Measurements from ENCODE around the gene HBA2.

DNA sequence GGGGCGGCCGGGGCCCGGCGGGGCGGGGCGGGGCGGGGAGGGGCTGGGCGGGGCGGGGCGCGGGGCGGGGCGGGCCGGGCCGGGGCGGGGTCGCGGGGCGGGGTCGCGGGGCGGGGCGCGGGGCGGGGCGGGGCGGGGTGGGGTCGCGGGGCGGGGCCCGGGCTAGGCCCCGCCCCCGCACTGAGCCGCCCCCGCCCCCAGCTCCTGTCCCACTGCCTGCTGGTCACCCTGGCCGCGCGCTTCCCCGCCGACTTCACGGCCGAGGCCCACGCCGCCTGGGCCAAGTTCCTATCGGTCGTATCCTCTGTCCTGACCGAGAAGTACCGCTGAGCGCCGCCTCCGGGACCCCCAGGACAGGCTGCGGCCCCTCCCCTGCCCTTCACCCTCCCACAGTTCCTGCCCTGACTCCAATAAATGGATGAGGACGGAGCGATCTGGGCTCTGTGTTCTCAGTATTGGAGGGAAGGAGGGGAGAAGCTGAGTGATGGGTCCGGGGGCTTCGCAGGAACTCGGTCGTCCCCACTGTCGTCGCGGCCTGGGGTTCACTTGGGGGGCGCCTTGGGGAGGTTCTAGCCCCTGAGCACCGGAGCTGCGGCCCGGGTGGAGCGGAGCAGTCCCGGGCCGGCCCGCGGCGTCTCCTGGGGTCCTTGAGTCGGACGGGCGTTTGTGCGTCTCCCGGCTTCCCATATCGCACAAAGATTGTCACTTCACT, 7.7 kb upstream of the HBA2 start:
- TF ChIP-seq, protein P1, sequence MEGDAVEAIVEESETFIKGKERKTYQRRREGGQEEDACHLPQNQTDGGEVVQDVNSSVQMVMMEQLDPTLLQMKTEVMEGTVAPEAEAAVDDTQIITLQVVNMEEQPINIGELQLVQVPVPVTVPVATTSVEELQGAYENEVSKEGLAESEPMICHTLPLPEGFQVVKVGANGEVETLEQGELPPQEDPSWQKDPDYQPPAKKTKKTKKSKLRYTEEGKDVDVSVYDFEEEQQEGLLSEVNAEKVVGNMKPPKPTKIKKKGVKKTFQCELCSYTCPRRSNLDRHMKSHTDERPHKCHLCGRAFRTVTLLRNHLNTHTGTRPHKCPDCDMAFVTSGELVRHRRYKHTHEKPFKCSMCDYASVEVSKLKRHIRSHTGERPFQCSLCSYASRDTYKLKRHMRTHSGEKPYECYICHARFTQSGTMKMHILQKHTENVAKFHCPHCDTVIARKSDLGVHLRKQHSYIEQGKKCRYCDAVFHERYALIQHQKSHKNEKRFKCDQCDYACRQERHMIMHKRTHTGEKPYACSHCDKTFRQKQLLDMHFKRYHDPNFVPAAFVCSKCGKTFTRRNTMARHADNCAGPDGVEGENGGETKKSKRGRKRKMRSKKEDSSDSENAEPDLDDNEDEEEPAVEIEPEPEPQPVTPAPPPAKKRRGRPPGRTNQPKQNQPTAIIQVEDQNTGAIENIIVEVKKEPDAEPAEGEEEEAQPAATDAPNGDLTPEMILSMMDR (IDR thresholded peaks at IDR 0.05; ENCODE audit: insufficient read depth, low read length, poor library complexity, severe bottlenecking) = no peak
- TF ChIP-seq EZH2phosphoT487 (conservative IDR thresholded peaks at IDR 0.05; ENCODE audit: low read length) = no peak
